HepG2 (cell line): ENCODE measurements around the gene FBXO41. TPM values are rescaled to one million over a fixed set of nuclear protein-coding genes. Genes with fewer than 3 reads are reported as not detected.

ENCODE experiments used
- CEBPB ChIP-seq: IDR thresholded peaks from 2 replicates; pipeline ENCODE4 v1.6.1; 2011; ENCODE audit warnings: low read depth, low read length, improper control_type of control experiment, borderline replicate concordance
- CHD2 ChIP-seq: IDR thresholded peaks from 2 replicates; pipeline ENCODE4 v1.6.1; 2011; ENCODE audit warnings: low read depth, low read length, improper control_type of control experiment
- ELF3 ChIP-seq: IDR thresholded peaks from 2 replicates; pipeline ENCODE4 v1.6.1; 2016; ENCODE audit warnings: missing genetic modification reagents, missing compliant biosample characterization
- GABPB1 ChIP-seq: IDR thresholded peaks from 2 replicates; pipeline ENCODE4 v1.6.1; 2016; ENCODE audit warnings: mild to moderate bottlenecking, missing genetic modification reagents, moderate library complexity, missing compliant biosample characterization
- GATAD2A ChIP-seq: IDR thresholded peaks from 2 replicates; pipeline ENCODE4 v1.6.1; 2016
- HNRNPUL1 ChIP-seq: fragments of 200-400 bp; formaldehyde crosslinking; IDR thresholded peaks from 2 replicates; pipeline ENCODE4 v1.6.1; 2017; ENCODE audit warnings: low read depth, mild to moderate bottlenecking, low read length, moderate library complexity
- HOXD1 ChIP-seq: sonication (generic); formaldehyde crosslinking; IDR thresholded peaks from 2 replicates; pipeline ENCODE4 v1.5.0; 2020; ENCODE audit warnings: missing genetic modification reagents
- MLLT10 ChIP-seq: sonication (generic); formaldehyde crosslinking; IDR thresholded peaks from 2 replicates; pipeline ENCODE4 v1.4.0; 2020; ENCODE audit warnings: missing genetic modification reagents
- NFYC ChIP-seq: IDR thresholded peaks from 2 replicates; pipeline ENCODE4 v1.6.1; 2016; ENCODE audit warnings: missing genetic modification reagents, missing compliant biosample characterization
- REPIN1 ChIP-seq: sonication (generic); formaldehyde crosslinking; IDR thresholded peaks from 2 replicates; pipeline ENCODE4 v1.8.0; 2022; ENCODE audit warnings: missing genetic modification reagents, low read depth, mild to moderate bottlenecking, borderline replicate concordance
- RFX1 ChIP-seq: fragments of 450-650 bp; IDR thresholded peaks from 2 replicates; pipeline ENCODE4 v1.6.1; 2017
- SOX6 ChIP-seq, 2 experiments: fragments of 450-650 bp in 1 of 2; sonication (generic) in 1 of 2; formaldehyde crosslinking in 1 of 2; IDR thresholded peaks; 2 replicates each; pipeline versions ENCODE4 v1.4.0 to v1.6.1; 2017 to 2020; ENCODE audit warnings: antibody characterized with exemption in 1 of 2, mild to moderate bottlenecking in 1 of 2, missing genetic modification reagents in 1 of 2
- STAT5B ChIP-seq: sonication (generic); formaldehyde crosslinking; IDR thresholded peaks from 2 replicates; pipeline ENCODE4 v1.4.0; 2020; ENCODE audit warnings: missing genetic modification reagents
- TBX3 ChIP-seq: fragments of 450-650 bp; IDR thresholded peaks from 2 replicates; pipeline ENCODE4 v1.6.1; 2017; ENCODE audit warnings: antibody characterized with exemption, mild to moderate bottlenecking, inconsistent platforms, borderline replicate concordance
- TGIF2 ChIP-seq: IDR thresholded peaks from 2 replicates; pipeline ENCODE4 v1.6.1; 2016; ENCODE audit warnings: control low read depth, missing compliant biosample characterization
- ZBTB7B ChIP-seq: sonication (generic); formaldehyde crosslinking; IDR thresholded peaks from 2 replicates; pipeline ENCODE4 v1.4.0; 2020; ENCODE audit warnings: missing genetic modification reagents
- ZNF260 ChIP-seq: sonication (generic); formaldehyde crosslinking; IDR thresholded peaks from 2 replicates; pipeline ENCODE4 v1.4.0; 2020; ENCODE audit warnings: missing genetic modification reagents, low read depth, mild to moderate bottlenecking, borderline replicate concordance
- ZNF556 ChIP-seq: sonication (generic); formaldehyde crosslinking; IDR thresholded peaks from 2 replicates; pipeline ENCODE4 v1.4.0; 2020; ENCODE audit warnings: mild to moderate bottlenecking, missing genetic modification reagents, borderline replicate concordance
- ZNF564 ChIP-seq: sonication (generic); formaldehyde crosslinking; IDR thresholded peaks from 2 replicates; pipeline ENCODE4 v1.8.1; 2023; ENCODE audit warnings: mild to moderate bottlenecking, missing genetic modification reagents
- ZNF883 ChIP-seq: sonication (generic); formaldehyde crosslinking; IDR thresholded peaks from 2 replicates; pipeline ENCODE4 v1.5.1; 2020; ENCODE audit warnings: mild to moderate bottlenecking, missing genetic modification reagents; ENCODE audit errors: not compliant biosample characterization
- ZSCAN29 ChIP-seq: sonication (generic); formaldehyde crosslinking; conservative IDR thresholded peaks from 2 replicates; pipeline ENCODE4 v1.4.0; 2020; ENCODE audit warnings: mild to moderate bottlenecking, missing genetic modification reagents
- polyA plus RNA-seq, 8 experiments: library from polyadenylated mRNA; depleted of rRNA in 3 of 8; stranded (reverse) in 7 of 8; unstranded in 1 of 8; fragments of >200 nt; fragmentation: Illumina TruSeq in 4 of 8; extraction: Trizol in 4 of 8; gene quantifications; 2 replicates each; pipeline versions ENCODE4 v1.2.1 to v1.2.3, GENCODE V29; 2011 to 2016; ENCODE audit warnings: low read depth in 4 of 8, missing spikeins in 1 of 8, mixed read lengths in 1 of 8; ENCODE audit not compliant: insufficient read depth in 1 of 8
- total RNA-seq, 5 experiments: library from RNA; depleted of rRNA; stranded (reverse); fragments of >200 nt; fragmentation: Illumina TruSeq; extraction: Trizol; gene quantifications; 2 replicates each; pipeline ENCODE4 v1.2.3, GENCODE V29; 2016; ENCODE audit warnings: low read depth in 1 of 5
- TF ChIP-seq, protein P1 (sequence below): sonication (generic); formaldehyde crosslinking; IDR thresholded peaks from 2 replicates; pipeline ENCODE4 v1.8.1; 2022; ENCODE audit warnings: mild to moderate bottlenecking, missing genetic modification reagents
- TF ChIP-seq, protein P2 (sequence below): sonication (generic); formaldehyde crosslinking; IDR thresholded peaks from 2 replicates; pipeline ENCODE4 v1.9.0; 2022; ENCODE audit warnings: low read depth, missing genetic modification reagents
- TF ChIP-seq, protein P3 (sequence below): sonication (generic); formaldehyde crosslinking; IDR thresholded peaks from 2 replicates; pipeline ENCODE4 v1.8.0; 2022; ENCODE audit warnings: missing genetic modification reagents, low read depth, mild to moderate bottlenecking, borderline replicate concordance
- TF ChIP-seq, protein P4 (sequence below): sonication (generic); formaldehyde crosslinking; IDR thresholded peaks from 2 replicates; pipeline ENCODE4 v1.5.1; 2020; ENCODE audit warnings: mild to moderate bottlenecking, missing genetic modification reagents, moderate library complexity
- TF ChIP-seq, protein P5 (sequence below): sonication (generic); formaldehyde crosslinking; IDR thresholded peaks from 2 replicates; pipeline ENCODE4 v1.4.0; 2020; ENCODE audit warnings: missing genetic modification reagents

FBXO41 gene
- total and polyA plus RNA-seq, 2 of the 13 experiments (the other 11 are each of a cell fraction or from before 2014, with no cell fraction given), result 4.2 to 10.3 TPM

DNA sequence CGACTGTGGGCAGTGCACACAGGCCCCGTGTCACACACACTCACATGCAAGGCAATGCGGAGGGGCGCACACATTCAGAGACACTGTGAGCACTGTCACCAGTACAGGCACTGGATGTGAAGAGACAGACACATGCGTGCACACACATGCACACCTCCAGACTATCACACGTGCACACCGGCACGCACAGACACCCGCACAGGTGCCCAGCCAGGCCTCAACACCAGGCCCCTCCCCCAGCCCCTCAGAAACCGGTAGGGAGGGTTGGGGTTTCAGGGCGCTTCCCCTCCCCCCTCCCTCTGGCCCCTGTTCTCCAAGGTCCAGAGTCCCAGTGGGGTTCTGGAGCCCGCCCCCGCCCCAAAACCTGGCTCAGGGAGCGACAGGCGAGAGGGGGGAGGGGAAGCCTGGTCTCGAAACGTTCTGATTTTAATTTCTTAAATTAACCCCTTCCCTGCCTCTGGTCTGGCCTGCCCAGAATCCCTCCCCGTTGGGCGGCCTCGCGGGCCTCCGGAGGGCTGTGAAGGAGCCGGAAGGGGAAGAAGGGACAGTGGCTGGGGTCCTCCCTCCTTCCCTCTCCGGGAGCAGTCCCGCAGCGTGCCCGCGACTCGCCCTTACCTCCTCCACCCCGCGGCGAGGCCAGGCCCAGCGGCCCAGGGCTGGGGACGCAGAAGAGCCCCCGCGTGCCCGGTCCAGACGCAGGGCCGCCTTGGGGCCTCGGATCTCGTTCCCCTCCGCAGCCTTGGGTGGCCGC is 558 bp downstream of the FBXO41 start (continued):
- TF ChIP-seq REPIN1 (CRISPR knock-in tag), result peak; percentile 16; the same call in 1 of the 2 replicates
- TF ChIP-seq, protein P1, sequence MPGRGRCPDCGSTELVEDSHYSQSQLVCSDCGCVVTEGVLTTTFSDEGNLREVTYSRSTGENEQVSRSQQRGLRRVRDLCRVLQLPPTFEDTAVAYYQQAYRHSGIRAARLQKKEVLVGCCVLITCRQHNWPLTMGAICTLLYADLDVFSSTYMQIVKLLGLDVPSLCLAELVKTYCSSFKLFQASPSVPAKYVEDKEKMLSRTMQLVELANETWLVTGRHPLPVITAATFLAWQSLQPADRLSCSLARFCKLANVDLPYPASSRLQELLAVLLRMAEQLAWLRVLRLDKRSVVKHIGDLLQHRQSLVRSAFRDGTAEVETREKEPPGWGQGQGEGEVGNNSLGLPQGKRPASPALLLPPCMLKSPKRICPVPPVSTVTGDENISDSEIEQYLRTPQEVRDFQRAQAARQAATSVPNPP, result no peak
- TF ChIP-seq, protein P2, sequence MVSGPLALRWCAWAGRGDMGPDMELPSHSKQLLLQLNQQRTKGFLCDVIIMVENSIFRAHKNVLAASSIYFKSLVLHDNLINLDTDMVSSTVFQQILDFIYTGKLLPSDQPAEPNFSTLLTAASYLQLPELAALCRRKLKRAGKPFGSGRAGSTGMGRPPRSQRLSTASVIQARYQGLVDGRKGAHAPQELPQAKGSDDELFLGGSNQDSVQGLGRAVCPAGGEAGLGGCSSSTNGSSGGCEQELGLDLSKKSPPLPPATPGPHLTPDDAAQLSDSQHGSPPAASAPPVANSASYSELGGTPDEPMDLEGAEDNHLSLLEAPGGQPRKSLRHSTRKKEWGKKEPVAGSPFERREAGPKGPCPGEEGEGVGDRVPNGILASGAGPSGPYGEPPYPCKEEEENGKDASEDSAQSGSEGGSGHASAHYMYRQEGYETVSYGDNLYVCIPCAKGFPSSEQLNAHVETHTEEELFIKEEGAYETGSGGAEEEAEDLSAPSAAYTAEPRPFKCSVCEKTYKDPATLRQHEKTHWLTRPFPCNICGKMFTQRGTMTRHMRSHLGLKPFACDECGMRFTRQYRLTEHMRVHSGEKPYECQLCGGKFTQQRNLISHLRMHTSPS (CRISPR knock-in tag), result no peak
- TF ChIP-seq SOX6 (IDR thresholded peaks at IDR 0.05), result no peak
- no peak for TF ChIP-seq SOX6 (CRISPR knock-in tag; IDR thresholded peaks at IDR 0.05)
- no peak for TF ChIP-seq ZNF564 (CRISPR knock-in tag)
- no peak for TF ChIP-seq TBX3
- no peak for TF ChIP-seq HNRNPUL1
- TF ChIP-seq GABPB1 (CRISPR knock-in tag), result peak; percentile 8; the same call in 1 of the 2 replicates
- no peak for TF ChIP-seq STAT5B
- TF ChIP-seq ELF3 (CRISPR knock-in tag), result no peak
- no peak for TF ChIP-seq ZSCAN29 (CRISPR knock-in tag)
- TF ChIP-seq, protein P3, sequence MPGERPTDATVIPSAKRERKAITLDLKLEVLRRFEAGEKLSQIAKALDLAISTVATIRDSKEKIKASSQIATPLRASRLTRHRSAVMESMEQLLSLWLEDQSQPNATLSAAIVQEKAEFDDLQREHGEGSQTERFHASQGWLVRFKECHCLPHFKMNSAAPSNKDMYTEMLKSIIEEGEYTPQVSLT (CRISPR knock-in tag), result no peak
- no peak; the same call in 1 of the 2 replicates for TF ChIP-seq ZNF260
- peak; percentile 76; the same call in 1 of the 2 replicates for TF ChIP-seq TGIF2 (CRISPR knock-in tag)
- TF ChIP-seq, protein P4, sequence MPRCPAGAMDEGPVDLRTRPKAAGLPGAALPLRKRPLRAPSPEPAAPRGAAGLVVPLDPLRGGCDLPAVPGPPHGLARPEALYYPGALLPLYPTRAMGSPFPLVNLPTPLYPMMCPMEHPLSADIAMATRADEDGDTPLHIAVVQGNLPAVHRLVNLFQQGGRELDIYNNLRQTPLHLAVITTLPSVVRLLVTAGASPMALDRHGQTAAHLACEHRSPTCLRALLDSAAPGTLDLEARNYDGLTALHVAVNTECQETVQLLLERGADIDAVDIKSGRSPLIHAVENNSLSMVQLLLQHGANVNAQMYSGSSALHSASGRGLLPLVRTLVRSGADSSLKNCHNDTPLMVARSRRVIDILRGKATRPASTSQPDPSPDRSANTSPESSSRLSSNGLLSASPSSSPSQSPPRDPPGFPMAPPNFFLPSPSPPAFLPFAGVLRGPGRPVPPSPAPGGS, result peak; percentile 44; the same call in 1 of the 2 replicates
- TF ChIP-seq ZNF556, result no peak
- no peak for TF ChIP-seq MLLT10 (CRISPR knock-in tag)
- no peak for TF ChIP-seq ZNF883
- TF ChIP-seq ZBTB7B (CRISPR knock-in tag), result no peak
- no peak for TF ChIP-seq NFYC (CRISPR knock-in tag)
- no peak for TF ChIP-seq CEBPB
- peak; percentile 27; the same call in 1 of the 2 replicates for TF ChIP-seq GATAD2A (CRISPR knock-in tag)
- TF ChIP-seq CHD2, result no peak
- no peak for TF ChIP-seq RFX1
- TF ChIP-seq, protein P5, sequence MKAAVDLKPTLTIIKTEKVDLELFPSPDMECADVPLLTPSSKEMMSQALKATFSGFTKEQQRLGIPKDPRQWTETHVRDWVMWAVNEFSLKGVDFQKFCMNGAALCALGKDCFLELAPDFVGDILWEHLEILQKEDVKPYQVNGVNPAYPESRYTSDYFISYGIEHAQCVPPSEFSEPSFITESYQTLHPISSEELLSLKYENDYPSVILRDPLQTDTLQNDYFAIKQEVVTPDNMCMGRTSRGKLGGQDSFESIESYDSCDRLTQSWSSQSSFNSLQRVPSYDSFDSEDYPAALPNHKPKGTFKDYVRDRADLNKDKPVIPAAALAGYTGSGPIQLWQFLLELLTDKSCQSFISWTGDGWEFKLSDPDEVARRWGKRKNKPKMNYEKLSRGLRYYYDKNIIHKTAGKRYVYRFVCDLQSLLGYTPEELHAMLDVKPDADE, result no peak
- TF ChIP-seq HOXD1, result no peak
